ENCODE data around the gene PRKCI. TPM values are rescaled to one million over a fixed set of nuclear protein-coding genes. Genes with fewer than 3 reads are reported as not detected.

Gene PRKCI
- total and polyA plus RNA-seq, 2 of the 4 experiments (the other 2 are of a cell fraction) = 28.7 to 53.4 TPM

DNA sequence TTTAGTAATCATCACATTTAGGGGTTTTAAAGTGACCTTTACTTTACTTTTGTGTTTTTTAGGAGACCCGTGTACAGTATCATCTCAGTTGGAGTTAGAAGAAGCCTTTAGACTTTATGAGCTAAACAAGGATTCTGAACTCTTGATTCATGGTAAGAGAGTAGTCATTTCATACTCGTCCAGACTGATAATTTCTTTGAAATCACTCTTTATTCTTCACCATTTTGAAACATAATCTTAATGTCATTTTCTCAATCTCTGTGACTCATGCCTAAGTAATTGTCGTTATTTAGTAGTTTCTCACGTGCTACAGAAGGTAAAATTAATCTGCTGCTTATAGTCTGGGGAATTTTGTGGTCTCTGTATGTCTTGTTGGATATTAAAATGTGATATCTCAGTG is 37.7 kb downstream of the PRKCI start:
- dilution Hi-C loops (cut with HindIII; ENCODE audit: low sequenced_read_pairs, unreplicated experiment) = no loop called here
- Histone ChIP-seq H3K36me3 (ENCODE audit: control insufficient read depth, insufficient read depth, low read length) (peaks cover 23% of the 10 kb centered on the region), H4K5ac (ENCODE audit: low read depth, low read length) (no peak overlapping the region), H3K14ac (replicated peaks; ENCODE audit: low read depth, low read length) (no peak overlapping the region), H3K18ac (ENCODE audit: low read depth, low read length) (no peak overlapping the region), H3K4ac (ENCODE audit: low read depth, low read length) (no peak overlapping the region), H3K4me2 (ENCODE audit: low read depth, low read length) (no peak overlapping the region), H2AFZ (replicated peaks; ENCODE audit: low read length, poor library complexity) (no peak overlapping the region), H2AK5ac (ENCODE audit: low read depth, low read length) (no peak overlapping the region), H2AK9ac (replicated peaks; ENCODE audit: low read depth, low read length, poor library complexity) (no peak overlapping the region), H4K8ac (ENCODE audit: low read depth in 2 of 2, low read length in 2 of 2) (no peak overlapping the region), H4K20me1 (ENCODE audit: insufficient read depth, low read length) (peaks cover 3% of the 10 kb centered on the region), H3K9me3 (ENCODE audit: control insufficient read depth, insufficient read depth, low read length) (no peaks in the 10 kb centered on the region), H3K56ac (ENCODE audit: extremely low read depth, insufficient read depth, low read length) (no peak overlapping the region), H3K9me1 (ENCODE audit: insufficient read depth, low read length) (peaks cover 4% of the 10 kb centered on the region; the same call in 1 of the 2 replicates), H2BK120ac (ENCODE audit: low read depth, low read length) (no peak overlapping the region), H2BK15ac (ENCODE audit: low read depth, low read length) (no peak overlapping the region), H4K91ac (ENCODE audit: insufficient read depth, low read depth, low read length) (no peak overlapping the region), H3K9ac (ENCODE audit: low read depth, low read length) (no peak overlapping the region), H3K27me3 (ENCODE audit: control insufficient read depth, insufficient read depth, low read length) (no peaks in the 10 kb centered on the region), H3K4me3 (ENCODE audit: insufficient read depth, low read depth, low read length) (no peak overlapping the region), H2BK20ac (ENCODE audit: low read depth, low read length) (no peak overlapping the region), H2BK5ac (ENCODE audit: low read depth, low read length, poor library complexity, severe bottlenecking) (no peak overlapping the region), H3K27ac (ENCODE audit: insufficient read depth, low read length) (no peak overlapping the region), H3K23ac (ENCODE audit: low read depth, low read length) (no peak overlapping the region), H3K4me1 (ENCODE audit: control insufficient read depth, insufficient read depth, low read length) (no peaks in the 10 kb centered on the region), H3K79me1 (ENCODE audit: low read depth in 1 of 2, low read length in 2 of 2) (peaks cover 23 to 50% of the 10 kb centered on the region in 2 experiments)
- intact Hi-C loops (cut with micrococcal nuclease) = no loop called here
- no CpG with 5 or more reads among the region's 4 CpGs for WGBS, 2 experiments (ENCODE audit: extremely low coverage in 2 of 2, insufficient read length in 1 of 2)
- ChIA-PET POLR2A (ENCODE audit: unreplicated experiment) (no interaction called here), CTCF (no interaction called here)
- in situ Hi-C loops (cut with MboI; ENCODE audit: low sequenced_read_pairs) = no loop called here
- no TSS peak for BruUV-seq (replicated peaks)
- peak; percentile 51; the same call in 1 of the 2 replicates for ATAC-seq (ENCODE audit: low read depth)
- TF ChIP-seq POLR2A (IDR thresholded peaks at IDR 0.05; ENCODE audit: low read depth, low read length) (no peak), BHLHE40 (IDR thresholded peaks at IDR 0.05; ENCODE audit: low read depth, low read length) (peak; percentile 67; the same call in 1 of the 2 replicates), SMC3 (IDR thresholded peaks at IDR 0.05; ENCODE audit: low read depth, low read length) (no peak), CHD1 (IDR thresholded peaks at IDR 0.05; ENCODE audit: low read depth, low read length) (no peak)
- TF ChIP-seq, protein P1, sequence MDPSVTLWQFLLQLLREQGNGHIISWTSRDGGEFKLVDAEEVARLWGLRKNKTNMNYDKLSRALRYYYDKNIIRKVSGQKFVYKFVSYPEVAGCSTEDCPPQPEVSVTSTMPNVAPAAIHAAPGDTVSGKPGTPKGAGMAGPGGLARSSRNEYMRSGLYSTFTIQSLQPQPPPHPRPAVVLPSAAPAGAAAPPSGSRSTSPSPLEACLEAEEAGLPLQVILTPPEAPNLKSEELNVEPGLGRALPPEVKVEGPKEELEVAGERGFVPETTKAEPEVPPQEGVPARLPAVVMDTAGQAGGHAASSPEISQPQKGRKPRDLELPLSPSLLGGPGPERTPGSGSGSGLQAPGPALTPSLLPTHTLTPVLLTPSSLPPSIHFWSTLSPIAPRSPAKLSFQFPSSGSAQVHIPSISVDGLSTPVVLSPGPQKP (IDR thresholded peaks at IDR 0.05; ENCODE audit: borderline replicate concordance, low read depth, low read length) = no peak
- DNase-seq = peak; percentile 25
